Measurements from ENCODE around the gene RPS6KA5. TPM values are rescaled to one million over a fixed set of nuclear protein-coding genes. Genes with fewer than 3 reads are reported as not detected.

The RPS6KA5 gene
- total and polyA plus RNA-seq, 9 of the 15 experiments (the other 6 are each of a cell fraction or from before 2014, with no cell fraction given) = 0.88 to 7.7 (median 4.7) TPM

- no peak for TF ChIP-seq LARP7 (IDR thresholded peaks at IDR 0.05)
- no peak for TF ChIP-seq FIP1L1 (IDR thresholded peaks at IDR 0.05; ENCODE audit: low read depth, low read length, poor library complexity, severe bottlenecking)
- TF ChIP-seq COPS2 (conservative IDR thresholded peaks at IDR 0.05) = no peak
- TF ChIP-seq ZBTB1 (CRISPR knock-in tag; IDR thresholded peaks at IDR 0.05; ENCODE audit: borderline replicate concordance, low read depth) = no peak
- no peak for TF ChIP-seq NCOA2 (IDR thresholded peaks at IDR 0.05; ENCODE audit: partially characterized antibody in 2 of 2)
- TF ChIP-seq ZC3H4 (CRISPR knock-in tag; IDR thresholded peaks at IDR 0.05; ENCODE audit: borderline replicate concordance) = no peak
- TF ChIP-seq SNIP1 (IDR thresholded peaks at IDR 0.05; ENCODE audit: low read depth) = no peak
- TF ChIP-seq RFX1 (IDR thresholded peaks at IDR 0.05) = no peak
- no peak for TF ChIP-seq ZNF589 (CRISPR knock-in tag; IDR thresholded peaks at IDR 0.05; ENCODE audit: low read depth)
- 0 out of 2 replicates have a peak, but pooled peaks have one; percentile 29 for TF ChIP-seq HDAC2 (IDR thresholded peaks at IDR 0.05)
- no peak for TF ChIP-seq RBM14 (IDR thresholded peaks at IDR 0.05; ENCODE audit: borderline replicate concordance, insufficient read depth, low read depth, low read length)
- no peak for TF ChIP-seq FOXK1 (CRISPR knock-in tag; IDR thresholded peaks at IDR 0.05; ENCODE audit: borderline replicate concordance)
- TF ChIP-seq ZNF707 (CRISPR knock-in tag; conservative IDR thresholded peaks at IDR 0.05) = no peak
- TF ChIP-seq FOXK2 (conservative IDR thresholded peaks at IDR 0.05 in 1 of 2, IDR thresholded peaks at IDR 0.05 in 1 of 2; ENCODE audit: low read depth in 2 of 2) = no peak; a peak in 1 of 4 replicates
- no peak for TF ChIP-seq SMAD4 (CRISPR knock-in tag; conservative IDR thresholded peaks at IDR 0.05)
- no peak for TF ChIP-seq MEF2A (IDR thresholded peaks at IDR 0.05; ENCODE audit: control insufficient read depth, low read depth, low read length)
- no peak for TF ChIP-seq PHF20 (IDR thresholded peaks at IDR 0.05; ENCODE audit: partially characterized antibody)
- TF ChIP-seq RBFOX2 (IDR thresholded peaks at IDR 0.05; ENCODE audit: low read depth, low read length) = no peak
- TF ChIP-seq NFYB (IDR thresholded peaks at IDR 0.05; ENCODE audit: extremely low read depth, insufficient read length) = peak; percentile 93
- TF ChIP-seq GMEB1 (CRISPR knock-in tag; IDR thresholded peaks at IDR 0.05) = no peak
- no peak for TF ChIP-seq ATF1 (CRISPR knock-in tag; IDR thresholded peaks at IDR 0.05)
- TF ChIP-seq ATF1 (tag; IDR thresholded peaks at IDR 0.05) = no peak
- TF ChIP-seq KLF6 (CRISPR knock-in tag; IDR thresholded peaks at IDR 0.05; ENCODE audit: borderline replicate concordance) = no peak
- TF ChIP-seq CHD4 (IDR thresholded peaks at IDR 0.05; ENCODE audit: insufficient read depth, insufficient replicate concordance, low read depth, low read length, poor library complexity, severe bottlenecking) = no peak
- no peak for TF ChIP-seq ZNF655 (CRISPR knock-in tag; IDR thresholded peaks at IDR 0.05)
Observed at GRCh38 chr14:91061056-91061887, 831 bp upstream of the RPS6KA5 start (continued).
